HFF-Myc (cell line): ENCODE data around the gene LRRC41.
A peak's percentile ranks its signal among the peaks of the same experiment; 100 is the strongest.
"Not testable (repeated sequence)": the region's sequence is repeated elsewhere in the genome, so short reads cannot be mapped to it uniquely, and the experiment has no call there.

Experiments
- DNase-seq: peaks from one replicate; pipeline ENCODE4 v3.0.0-alpha.2; 2011; ENCODE audit warnings: low read depth; ENCODE audit errors: extremely low read depth
- H3K4me3 ChIP-seq: replicated peaks from 2 replicates; pipeline ENCODE4 v1.5.1; 2011; ENCODE audit warnings: low read depth, mild to moderate bottlenecking, control low read depth, low read length
- TF ChIP-seq, protein P1 (sequence below): IDR thresholded peaks from 2 replicates; pipeline ENCODE4 v1.5.1; 2012; ENCODE audit warnings: mild to moderate bottlenecking, low read depth, low read length, control low read depth; ENCODE audit errors: missing control alignments

LRRC41 gene

DNA sequence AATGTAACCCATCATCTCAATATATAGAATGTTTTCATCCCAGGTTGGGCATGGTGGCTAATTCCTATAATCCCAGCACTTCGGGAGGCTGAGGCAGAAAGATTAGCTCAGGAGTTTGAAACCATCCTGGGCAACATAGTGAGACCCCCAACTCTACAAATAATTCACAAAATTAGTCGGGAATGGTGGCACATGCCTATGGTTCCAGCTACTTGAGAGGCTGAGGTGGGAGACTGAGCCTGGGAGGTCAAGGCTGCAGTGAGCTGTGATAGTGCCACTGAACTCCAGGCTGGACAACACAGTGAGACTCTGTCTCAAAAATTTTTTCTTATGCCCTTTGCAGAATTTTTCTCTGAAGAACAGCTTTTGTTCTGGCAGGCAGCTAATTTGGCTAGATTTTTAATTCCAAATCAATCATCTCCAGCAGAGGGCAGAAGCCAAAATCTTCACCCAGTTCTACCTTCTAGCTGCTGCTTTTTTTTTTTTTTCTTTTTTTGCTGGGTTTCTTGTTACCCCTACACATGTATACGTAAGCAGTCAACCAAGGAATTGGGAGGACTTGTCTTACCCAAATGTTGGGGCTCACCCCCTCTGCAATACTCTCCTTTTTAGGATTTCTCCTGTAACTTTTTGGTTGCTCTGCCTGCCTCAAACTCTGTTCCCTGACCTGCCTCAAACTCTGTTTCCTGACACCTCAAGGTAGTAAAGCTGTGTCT is 58.6 kb downstream of the LRRC41 start:
- DNase-seq = no peak
- no peak overlapping the region for H3K4me3 ChIP-seq
- TF ChIP-seq, protein P1, sequence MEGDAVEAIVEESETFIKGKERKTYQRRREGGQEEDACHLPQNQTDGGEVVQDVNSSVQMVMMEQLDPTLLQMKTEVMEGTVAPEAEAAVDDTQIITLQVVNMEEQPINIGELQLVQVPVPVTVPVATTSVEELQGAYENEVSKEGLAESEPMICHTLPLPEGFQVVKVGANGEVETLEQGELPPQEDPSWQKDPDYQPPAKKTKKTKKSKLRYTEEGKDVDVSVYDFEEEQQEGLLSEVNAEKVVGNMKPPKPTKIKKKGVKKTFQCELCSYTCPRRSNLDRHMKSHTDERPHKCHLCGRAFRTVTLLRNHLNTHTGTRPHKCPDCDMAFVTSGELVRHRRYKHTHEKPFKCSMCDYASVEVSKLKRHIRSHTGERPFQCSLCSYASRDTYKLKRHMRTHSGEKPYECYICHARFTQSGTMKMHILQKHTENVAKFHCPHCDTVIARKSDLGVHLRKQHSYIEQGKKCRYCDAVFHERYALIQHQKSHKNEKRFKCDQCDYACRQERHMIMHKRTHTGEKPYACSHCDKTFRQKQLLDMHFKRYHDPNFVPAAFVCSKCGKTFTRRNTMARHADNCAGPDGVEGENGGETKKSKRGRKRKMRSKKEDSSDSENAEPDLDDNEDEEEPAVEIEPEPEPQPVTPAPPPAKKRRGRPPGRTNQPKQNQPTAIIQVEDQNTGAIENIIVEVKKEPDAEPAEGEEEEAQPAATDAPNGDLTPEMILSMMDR = peak; percentile 42

DNA sequence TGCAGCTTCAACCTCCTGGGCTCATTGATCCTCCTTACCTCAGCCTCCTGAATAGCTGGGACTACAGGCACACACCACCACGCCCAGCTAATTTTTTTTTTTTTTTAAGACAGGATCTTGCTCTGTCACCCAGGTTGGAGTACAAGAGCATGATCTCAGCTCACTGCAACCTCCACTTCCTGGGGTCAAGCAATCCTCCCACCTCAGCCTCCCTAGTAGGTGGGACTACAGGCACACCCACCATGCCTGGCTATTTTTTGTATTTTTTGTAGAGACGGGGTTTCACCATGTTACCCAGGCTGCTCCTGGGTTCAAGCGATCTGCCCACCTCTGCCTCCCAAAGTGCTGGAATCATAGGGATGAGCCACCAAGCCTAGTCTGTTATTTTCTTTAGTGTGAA is 59.6 kb downstream of the LRRC41 start:
- not testable (repeated sequence) for DNase-seq, H3K4me3 ChIP-seq

DNA sequence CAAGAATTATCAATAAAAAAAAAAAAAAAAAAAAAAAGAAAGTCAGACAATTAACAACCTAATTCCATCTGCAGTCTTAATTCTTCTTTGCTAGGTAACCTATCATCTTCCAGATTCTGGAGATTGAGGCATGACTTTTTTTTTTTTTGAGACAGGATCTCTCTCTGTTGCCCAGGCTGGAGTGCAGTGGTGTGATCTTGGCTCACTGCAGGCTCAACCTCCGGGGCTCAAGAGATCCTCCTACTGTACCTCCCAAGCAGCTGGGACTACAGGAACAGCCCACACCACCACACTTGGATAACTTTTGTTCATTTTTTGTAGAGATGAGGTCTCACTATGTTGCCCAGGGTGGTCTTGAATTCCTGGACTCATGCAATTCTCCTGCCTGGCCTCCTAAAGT is 60.5 kb downstream of the LRRC41 start:
- DNase-seq = no peak
- no peak overlapping the region for H3K4me3 ChIP-seq
- TF ChIP-seq, protein P1 = no peak

DNA sequence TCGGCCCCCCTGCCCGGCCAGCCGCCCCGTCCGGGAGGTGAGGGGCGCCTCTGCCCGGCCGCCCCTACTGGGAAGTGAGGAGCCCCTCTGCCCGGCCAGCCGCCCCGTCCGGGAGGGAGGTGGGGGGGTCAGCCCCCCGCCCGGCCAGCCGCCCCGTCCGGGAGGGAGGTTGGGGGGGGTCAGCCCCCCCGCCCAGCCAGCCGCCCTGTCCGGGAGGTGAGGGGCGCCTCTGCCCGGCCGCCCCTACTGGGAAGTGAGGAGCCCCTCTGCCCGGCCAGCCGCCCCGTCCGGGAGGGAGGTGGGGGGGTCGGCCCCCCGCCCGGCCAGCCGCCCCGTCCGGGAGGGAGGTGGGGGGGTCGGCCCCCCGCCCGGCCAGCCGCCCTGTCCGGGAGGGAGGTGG is 61.7 kb downstream of the LRRC41 start:
- DNase-seq, H3K4me3 ChIP-seq: not testable (repeated sequence)

DNA sequence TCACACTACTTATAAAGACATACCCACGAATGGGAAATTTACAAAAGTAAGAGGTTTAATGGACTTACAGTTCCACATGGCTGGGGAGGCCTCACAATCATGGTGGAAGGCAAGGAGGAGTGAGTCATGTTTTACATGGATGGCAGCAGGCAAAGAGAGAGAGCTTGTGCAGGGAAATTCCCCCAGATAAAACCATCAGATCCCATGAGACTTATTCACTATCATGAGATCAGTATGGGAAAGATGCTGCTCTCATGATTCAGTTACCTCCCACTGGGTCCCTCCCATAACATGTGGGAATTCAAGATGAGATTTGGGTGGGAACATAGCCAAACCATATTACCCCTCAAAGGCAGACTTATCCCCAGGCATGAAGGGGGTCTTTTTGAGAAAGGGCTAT is 64.6 kb downstream of the LRRC41 start:
- not testable (repeated sequence) for H3K4me3 ChIP-seq

DNA sequence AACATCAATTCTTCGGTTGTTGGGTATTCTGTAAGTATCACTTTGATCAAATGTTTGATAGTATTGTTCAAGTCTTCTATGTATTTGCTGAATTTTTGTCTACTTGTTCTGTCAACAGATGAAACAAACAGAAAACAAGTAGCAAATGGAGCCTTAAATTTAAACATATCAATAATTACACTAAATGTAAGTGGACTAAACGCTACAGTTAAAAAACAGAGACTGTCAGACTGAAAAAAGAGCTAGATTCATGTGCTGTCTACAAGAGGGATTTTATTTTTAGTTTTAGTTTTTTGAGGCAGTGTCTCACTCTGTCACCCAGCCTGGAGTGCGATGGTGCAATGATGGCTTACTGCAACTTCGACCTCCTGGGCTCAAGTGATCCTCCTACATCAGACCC is 66.5 kb downstream of the LRRC41 start:
- DNase-seq = no peak
- no peak overlapping the region for H3K4me3 ChIP-seq
- TF ChIP-seq, protein P1 = no peak

More for the DNA sequence above, 64.6 kb downstream of the LRRC41 start:
- not testable (repeated sequence) for DNase-seq

DNA sequence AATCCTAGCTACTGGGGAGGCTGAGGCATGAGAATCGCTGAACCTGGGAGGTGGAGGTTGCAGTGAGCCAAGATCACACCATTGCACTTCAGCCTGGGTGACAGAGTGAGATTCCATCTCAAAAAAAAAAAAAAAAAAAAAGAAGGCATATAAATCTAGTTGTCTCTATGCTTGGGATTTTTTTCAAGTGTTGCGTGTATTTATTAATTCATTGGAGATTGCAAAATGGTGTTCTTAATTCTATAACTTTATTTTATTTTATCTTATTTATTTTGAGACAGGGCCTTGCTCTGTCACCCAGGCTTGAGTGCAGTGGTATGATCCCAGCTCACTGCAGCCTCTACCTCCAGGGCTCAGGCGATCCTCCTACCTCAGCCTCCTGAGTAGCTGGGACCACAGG is 72.2 kb downstream of the LRRC41 start:
- DNase-seq, H3K4me3 ChIP-seq: not testable (repeated sequence)
